GM19455 (cell line): ENCODE results near the gene GCN1.

ENCODE experiments used
- ATAC-seq: cut with Tn5 transposase; IDR thresholded peaks from one replicate; pipeline ENCODE4 v1.9.1; 2021; ENCODE audit not compliant: unreplicated experiment

Gene GCN1

DNA sequence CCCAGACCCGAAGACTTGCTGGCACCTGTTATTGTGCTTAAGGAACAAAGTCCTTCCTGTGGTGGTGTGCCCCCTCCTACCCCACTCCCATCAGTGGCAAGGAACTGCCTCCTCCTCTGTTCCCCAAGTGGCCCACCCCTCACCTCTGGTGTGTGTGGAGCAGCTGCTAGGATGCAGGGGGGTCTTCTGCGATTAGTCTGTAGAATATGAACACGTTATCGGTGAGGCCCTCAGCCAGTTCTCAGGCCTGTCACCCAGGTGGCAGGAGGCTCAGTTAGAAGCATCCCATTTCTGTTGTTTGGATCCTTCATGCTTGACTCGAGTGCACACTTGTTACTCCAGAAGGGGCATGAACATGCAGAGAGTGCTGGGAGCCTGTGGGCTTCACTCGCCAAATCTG lies 117.3 kb downstream of the GCN1 start:
- ATAC-seq, result no peak
